Activated naive CD8-positive, alpha-beta T cell treated with anti-CD3 and anti-CD28 coated beads, Interleukin-2, amount 50 U/mL, for 16 hours (primary cell): ENCODE measurements around the gene TTC16.
A peak's percentile ranks its signal among the peaks of the same experiment; 100 is the strongest.
"Not testable (repeated sequence)": the region's sequence is repeated elsewhere in the genome, so short reads cannot be mapped to it uniquely, and the experiment has no call there.

Source experiments
- DNase-seq: peaks from one replicate; pipeline ENCODE4 v3.0.0-alpha.2; 2020; ENCODE audit warnings: low read depth, low spot score

TTC16 gene

GRCh38 chr9:127767410-127767809 is 51.5 kb downstream of the TTC16 start:
- no peak for DNase-seq

GRCh38 chr9:127767909-127768331 is 52.0 kb downstream of the TTC16 start:
- no peak for DNase-seq

DNA sequence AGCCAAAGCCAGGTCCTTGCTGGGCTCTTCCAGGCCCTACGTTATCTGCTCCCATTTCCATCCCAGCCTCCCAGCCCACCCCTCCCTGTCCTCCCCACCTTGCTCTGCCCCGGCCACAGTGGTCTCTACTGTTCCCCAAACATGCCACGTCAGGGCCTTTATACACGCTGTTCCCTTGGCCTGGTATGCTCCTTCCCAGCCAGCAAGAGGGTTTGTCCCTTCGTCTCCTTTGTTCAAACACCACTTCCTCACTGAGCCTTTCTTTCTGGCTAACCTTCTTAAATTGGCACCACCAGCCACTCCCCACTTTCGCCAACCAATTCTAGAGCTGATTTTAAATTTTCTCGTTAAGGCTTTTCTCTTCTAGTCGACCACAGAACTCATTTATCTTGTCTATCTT is 52.8 kb downstream of the TTC16 start:
- DNase-seq, result no peak

DNA sequence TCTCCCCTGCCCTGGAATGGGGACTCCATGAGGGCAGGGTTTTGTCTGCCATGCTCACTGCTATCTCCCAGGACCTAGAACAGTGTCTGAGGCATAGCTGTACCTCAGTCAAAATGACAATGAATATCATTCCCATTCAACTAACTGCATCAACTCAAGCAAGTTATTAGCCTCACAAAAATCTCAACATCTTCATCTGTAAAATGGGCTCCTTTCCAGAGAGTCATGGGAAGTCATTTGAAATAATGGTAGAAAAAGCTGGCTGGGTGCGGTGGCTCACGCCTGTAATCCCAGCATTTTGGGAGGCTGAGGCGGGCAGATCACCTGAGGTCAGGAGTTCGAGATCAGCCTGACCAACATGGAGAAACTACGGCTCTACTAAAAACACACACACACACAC is 53.2 kb downstream of the TTC16 start:
- no peak for DNase-seq

- DNase-seq, result no peak
Observed at GRCh38 chr9:127769929-127770582, 54.2 kb downstream of the TTC16 start.

DNA sequence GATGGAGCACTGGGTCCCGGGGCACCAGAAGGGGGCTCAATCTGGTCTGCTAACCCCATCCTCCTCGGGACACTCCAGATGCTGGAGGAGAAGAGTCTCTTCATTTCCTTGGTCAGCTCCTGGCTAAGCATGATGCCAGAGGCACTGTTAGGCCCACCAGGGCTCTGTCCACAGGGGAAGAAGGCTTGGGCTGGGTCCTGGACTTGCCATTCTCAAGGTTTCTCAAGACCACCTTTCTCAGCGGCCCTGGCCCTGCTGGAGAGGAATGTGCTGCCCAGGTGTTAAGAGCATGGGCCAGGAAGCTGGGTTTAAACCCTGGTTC is 54.7 kb downstream of the TTC16 start:
- no peak for DNase-seq

DNA sequence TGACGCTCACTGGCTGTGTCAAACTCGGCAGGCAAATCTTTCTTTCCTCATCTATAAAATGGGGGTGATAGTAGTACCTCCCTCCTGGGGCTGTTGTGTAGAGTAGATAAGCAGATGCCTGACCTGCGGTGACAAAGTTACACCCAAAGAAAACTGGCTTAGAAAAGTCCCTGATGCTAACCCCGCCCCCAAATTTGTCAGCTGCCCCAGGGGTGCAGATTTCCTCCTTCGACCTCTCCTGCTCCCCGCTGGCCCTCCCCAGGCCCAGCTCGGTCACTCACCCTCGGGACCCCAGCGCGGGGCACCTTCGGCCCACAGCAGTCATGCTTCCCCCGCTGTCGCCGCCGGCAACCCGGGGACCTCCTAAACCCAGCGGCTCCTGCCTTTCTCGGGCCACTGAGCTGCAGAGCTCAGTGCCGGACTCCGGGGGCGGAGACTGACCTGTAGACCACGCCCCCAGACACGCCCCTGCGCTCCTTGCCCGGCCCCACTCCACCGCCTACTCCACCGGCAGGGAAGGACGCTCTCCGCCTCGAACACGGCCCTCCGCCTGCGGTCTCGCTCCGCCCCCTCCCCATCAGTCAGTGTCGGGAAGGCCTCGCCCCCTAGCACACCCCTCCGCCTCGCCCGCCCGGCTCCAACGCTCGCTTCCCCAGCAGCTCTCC is 55.2 kb downstream of the TTC16 start:
- peak; percentile 84 for DNase-seq

DNA sequence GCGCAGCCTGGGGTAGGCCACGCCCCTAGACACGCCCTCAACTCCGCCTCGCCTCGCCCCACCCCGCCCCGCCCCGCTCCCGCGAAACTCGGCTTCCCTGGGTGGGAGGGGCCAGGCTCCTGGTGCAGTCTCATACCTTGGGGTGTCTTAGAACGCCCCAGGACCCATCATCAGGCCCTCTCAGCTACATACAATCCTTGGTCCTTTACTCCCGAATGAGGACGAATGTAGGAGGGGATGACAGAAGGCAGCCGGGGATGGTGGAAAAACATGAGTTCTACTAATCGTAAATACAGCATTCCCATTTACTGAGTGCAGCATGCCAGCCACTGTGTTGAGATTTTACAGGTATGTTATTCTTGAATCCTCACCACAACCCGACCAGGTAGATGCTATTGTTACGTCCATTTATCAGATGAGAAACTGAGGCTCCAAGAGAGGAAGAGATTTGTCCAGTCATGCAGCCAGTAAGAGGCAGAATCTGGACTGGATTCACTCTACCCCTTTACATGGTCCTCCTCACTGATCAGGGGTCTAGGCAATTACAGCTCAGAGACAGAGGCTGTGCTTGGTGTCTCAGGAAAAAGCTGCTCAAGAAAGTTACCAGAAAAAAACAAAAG is 55.8 kb downstream of the TTC16 start:
- DNase-seq, result no peak

GRCh38 chr9:127772603-127773002 is 56.7 kb downstream of the TTC16 start:
- no peak for DNase-seq

DNA sequence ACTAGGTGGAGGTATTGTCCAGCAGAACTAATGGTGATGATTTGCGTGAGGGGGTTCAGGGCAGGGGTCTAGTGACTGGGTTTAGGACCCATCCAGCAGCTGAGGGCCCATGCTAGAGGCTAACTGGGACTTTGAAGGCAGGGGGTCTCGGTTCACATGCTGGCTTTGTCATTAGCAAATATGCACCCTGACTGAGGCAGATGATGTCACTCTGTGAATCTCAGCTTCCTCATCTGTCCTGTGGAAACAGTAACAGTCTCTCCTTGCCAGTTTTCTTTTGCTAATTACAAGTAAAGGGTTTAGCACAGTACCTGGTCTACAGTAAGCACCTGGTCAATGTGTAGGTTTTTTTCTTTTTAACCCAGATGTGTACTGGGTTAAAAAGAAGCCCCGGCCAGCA is 57.4 kb downstream of the TTC16 start:
- DNase-seq, result no peak

DNA sequence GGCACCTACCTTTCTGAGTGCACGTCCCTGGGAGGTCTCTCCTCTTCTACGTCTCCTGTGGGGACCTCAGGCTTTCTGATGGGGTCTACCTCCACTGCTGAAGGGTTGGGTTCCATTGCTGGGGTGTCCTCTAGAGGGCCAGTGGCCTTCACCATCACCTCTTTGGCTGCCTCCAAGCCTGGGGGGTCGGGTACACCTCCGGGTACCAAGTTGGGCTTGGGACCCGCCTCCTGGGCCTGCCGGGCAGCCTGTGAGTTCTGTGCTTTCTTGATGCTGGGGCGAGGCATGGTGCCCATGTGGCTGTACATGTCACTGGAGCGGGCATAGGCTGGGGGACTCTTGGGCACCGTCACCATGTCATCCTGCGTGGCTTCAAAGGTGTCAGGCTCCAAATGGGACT is 58.1 kb downstream of the TTC16 start:
- no peak for DNase-seq

DNA sequence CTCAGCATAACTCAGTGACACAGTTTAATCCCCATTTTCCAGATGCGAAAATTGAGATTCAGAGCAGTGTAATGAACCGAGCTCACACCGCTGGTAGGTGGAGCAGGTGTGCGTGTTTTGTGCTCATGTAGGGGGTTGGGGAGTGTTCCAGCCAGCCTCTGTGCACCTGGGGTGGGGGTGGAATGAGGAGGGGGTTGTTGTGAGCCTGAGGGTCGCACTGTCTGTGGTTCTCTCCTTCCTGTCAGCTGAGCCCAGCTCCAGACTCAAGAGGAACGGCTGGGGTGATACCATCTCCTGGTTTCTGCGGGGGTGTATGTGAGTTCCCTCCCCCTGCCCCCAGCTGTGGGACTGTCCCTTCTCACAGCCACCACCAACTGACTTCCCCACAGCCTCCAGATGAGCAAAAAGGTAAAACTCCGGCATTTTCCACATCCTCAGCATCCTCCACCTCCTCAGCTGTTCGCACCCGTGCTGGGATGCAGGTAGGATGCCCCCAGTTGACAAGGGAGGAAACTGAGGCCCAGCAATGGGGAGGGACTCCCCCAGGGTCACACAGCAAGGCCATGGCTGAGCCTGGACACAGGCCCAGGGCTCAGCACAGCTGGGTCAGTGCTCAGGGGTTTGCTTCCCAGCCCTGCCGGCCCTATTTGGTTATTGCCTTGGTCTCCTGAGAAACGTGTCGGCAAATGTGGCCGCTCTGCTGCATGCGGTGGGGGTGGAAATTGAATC is 60.5 kb downstream of the TTC16 start:
- peak; percentile 42 for DNase-seq

DNA sequence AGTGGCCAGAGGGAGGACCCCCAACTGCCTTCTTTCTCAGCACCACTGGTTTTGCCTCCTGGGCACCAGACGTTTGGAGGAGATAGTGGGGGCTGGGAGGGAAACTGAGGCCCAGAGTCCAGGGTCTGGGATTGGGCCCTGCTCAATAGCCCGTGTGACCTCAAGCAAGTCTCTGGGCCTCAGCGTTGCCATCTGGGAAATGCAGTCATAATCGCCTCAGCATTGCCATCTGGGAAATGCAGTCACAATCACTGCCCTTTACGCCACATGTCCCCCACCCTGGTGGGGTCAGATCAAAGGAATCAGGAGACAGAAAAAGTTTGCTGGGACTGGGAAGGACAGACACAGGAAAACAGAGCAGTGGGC is 61.0 kb downstream of the TTC16 start:
- DNase-seq, result no peak

DNA sequence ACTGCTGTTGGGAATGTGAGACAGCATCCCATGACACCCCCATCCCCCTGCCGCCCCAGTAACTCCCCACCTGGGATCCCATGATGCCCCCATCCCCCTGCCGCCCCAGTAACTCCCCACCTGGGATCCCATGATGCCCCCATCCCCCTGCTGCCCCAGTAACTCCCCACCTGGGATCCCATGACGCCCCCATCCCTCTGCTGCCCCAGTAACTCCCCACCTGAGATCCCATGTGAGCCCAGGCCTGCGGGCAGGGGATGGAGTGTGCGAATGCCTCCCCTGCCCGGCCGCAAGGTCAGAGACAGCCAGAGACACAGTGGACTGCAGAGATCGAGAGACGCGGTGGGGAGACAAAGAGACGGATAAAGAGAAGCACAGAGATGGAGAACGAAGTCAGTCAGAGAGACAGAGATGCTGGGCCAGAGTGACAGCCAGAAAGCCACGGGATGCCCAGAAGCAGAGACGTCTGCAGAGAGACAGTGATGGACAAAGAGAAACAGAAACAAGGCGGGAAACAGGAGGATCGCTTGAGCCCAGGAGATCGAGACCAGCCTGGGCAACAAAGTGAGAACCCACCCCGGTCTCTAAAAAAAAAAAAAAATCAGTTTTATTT is 61.6 kb downstream of the TTC16 start:
- no peak for DNase-seq

- DNase-seq, result no peak
Observed at GRCh38 chr9:127778280-127779135, 62.6 kb downstream of the TTC16 start, which contains the start of gene SH2D3C. SH2D3C (minus strand) TSS chr9:127778666; CDS start chr9:127778627, 39 bp downstream.

GRCh38 chr9:127779136-127779981 is 63.5 kb downstream of the TTC16 start:
- peak; percentile 34 for DNase-seq

DNA sequence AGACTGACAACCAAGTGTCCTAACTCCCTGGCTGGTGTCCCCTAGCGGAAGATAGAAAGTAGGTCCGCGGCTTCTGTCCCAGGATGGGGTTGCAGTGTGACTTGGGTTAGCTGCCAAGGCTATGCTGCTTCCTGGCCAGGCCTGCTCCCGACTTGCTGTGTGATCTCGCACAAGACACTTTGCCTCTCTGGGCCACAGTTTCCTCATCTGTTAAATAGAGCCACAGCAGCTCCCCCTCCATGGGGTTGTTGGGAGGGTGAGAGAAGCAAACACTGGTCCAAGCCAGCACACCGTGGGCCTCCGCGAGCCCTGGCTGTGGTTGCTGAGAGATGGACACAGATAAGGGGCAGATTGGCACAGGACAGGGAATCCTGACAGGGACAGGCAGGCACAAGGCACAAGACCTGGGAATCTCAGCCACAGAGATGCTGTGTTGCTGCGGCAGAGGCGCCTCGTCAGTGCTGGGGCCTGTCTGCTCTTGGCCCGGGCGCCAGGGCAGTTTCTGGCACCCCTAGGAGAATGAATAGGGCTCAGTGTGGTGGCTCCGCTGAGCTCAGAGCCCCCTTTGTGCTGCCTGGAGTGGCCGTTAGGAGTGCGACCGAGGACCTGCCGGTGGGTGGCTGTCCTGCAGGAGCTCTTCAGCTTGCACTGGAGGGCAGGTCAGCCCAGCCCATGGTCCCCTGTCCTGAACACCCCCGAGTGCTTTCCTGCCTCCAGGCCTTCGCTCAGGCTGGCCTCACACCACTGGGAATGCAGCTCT is 64.4 kb downstream of the TTC16 start:
- DNase-seq, result no peak

DNA sequence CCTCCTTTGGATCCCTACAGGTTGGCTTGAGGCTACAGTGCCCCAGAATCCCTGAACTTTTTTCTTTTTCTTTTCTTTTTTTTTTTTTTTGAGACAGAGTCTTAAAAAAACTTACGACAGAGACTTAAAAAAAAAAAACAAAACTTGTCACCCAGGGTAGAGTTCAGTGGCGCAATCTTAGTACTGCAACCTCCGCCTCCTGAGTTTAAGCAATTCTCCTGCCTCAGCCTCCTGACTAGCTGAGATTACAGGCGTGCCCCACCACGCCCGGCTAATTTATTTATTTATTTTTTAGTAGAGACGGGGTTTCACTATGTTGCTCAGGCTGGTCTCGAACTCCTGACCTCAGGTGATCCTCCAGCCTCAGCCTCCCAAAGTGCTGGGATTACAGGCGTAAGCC is 65.0 kb downstream of the TTC16 start:
- not testable (repeated sequence) for DNase-seq
